ENCODE measurements around the gene ARID5A.

- TF ChIP-seq EZH2phosphoT487 (IDR thresholded peaks at IDR 0.05; ENCODE audit: insufficient read depth, low read depth) (no peak), EZH2 (IDR thresholded peaks at IDR 0.05; ENCODE audit: insufficient read depth, poor library complexity, severe bottlenecking) (no peak)
Observed at GRCh38 chr2:96494188-96494587, 42.4 kb upstream of the ARID5A start.

All from GM23248 (cell line).